ENCODE data around the gene TMEM260.

The TMEM260 gene
- total RNA-seq: 12.4 to 33.8 (median 31.1) reads per million in 3 experiments

- peak; percentile 89 for DNase-seq
Measured at GRCh38 chr14:56579345-56580220, at the start of gene TMEM260. TMEM260 (plus strand) TSS chr14:56579798; CDS start chr14:56579915, 117 bp downstream.

GRCh38 chr14:56532546-56532945 is 47.1 kb upstream of the TMEM260 start:
- no peak for DNase-seq

- no peak for DNase-seq
Measured at GRCh38 chr14:56534656-56535055, 44.9 kb upstream of the TMEM260 start.

GRCh38 chr14:56539862-56540261 is 39.7 kb upstream of the TMEM260 start:
- DNase-seq: no peak

GRCh38 chr14:56543436-56543835 is 36.2 kb upstream of the TMEM260 start:
- no peak for DNase-seq

- no peak for DNase-seq
Measured at GRCh38 chr14:56549721-56550120, 29.9 kb upstream of the TMEM260 start.

GRCh38 chr14:56552615-56553014 is 27.0 kb upstream of the TMEM260 start:
- no peak for DNase-seq

GRCh38 chr14:56554301-56554700 is 25.3 kb upstream of the TMEM260 start:
- no peak for DNase-seq

GRCh38 chr14:56555921-56556570 is 23.6 kb upstream of the TMEM260 start:
- DNase-seq: no peak

- DNase-seq: no peak
Measured at GRCh38 chr14:56559182-56559581, 20.4 kb upstream of the TMEM260 start.

- no peak for DNase-seq
Measured at GRCh38 chr14:56561606-56562005, 18.0 kb upstream of the TMEM260 start.

- DNase-seq: no peak
Measured at GRCh38 chr14:56562883-56563282, 16.7 kb upstream of the TMEM260 start.

- no peak for DNase-seq
Measured at GRCh38 chr14:56569174-56569573, 10.4 kb upstream of the TMEM260 start.

GRCh38 chr14:56570295-56570694 is 9.3 kb upstream of the TMEM260 start:
- no peak for DNase-seq

GRCh38 chr14:56580221-56580711 is 668 bp downstream of the TMEM260 start:
- DNase-seq: no peak

- DNase-seq: no peak
Measured at GRCh38 chr14:56581041-56581727, 1.6 kb downstream of the TMEM260 start.

GRCh38 chr14:56585461-56586084 is 6.0 kb downstream of the TMEM260 start:
- DNase-seq: no peak

GRCh38 chr14:56587701-56588100 is 8.1 kb downstream of the TMEM260 start:
- no peak for DNase-seq

GRCh38 chr14:56590535-56590960 is 10.9 kb downstream of the TMEM260 start:
- no peak for DNase-seq

GRCh38 chr14:56592746-56593544 is 13.3 kb downstream of the TMEM260 start:
- DNase-seq: no peak

- no peak for DNase-seq
Measured at GRCh38 chr14:56594428-56594827, 14.8 kb downstream of the TMEM260 start.

GRCh38 chr14:56598519-56598918 is 18.9 kb downstream of the TMEM260 start:
- DNase-seq: no peak

Measured in central memory CD4-positive, alpha-beta T cell (primary cell).